H1 (cell line): ENCODE data around the gene PRAME. TPM values are rescaled to one million over a fixed set of nuclear protein-coding genes. Genes with fewer than 3 reads are reported as not detected.

Experiments
- CTCF ChIA-PET: fragments of 300-600 bp; sonication (Branson Sonifier 250); formaldehyde crosslinking; loops from one replicate; lab custom pipeline; 2021; ENCODE audit not compliant: partially characterized antibody; lab: Charles Lee
- POLR2A ChIA-PET: fragments of 300-600 bp; sonication (Branson Sonifier 250); formaldehyde crosslinking; loops from one replicate; lab custom pipeline; 2021; ENCODE audit warnings: inconsistent platforms; ENCODE audit not compliant: partially characterized antibody; lab: Charles Lee
- DNase-seq, 2 experiments: peaks; one replicate each; pipeline versions ENCODE4 v3.0.0 to v3.0.0-alpha.2; 2010 to 2022; ENCODE audit warnings: low spot score in 2 of 2, low read depth in 1 of 2, mixed read lengths in 1 of 2
- FAIRE-seq: peaks from 2 replicates; lab custom pipeline; 2011; peaks lifted over from hg19 to GRCh38; lab: Jason Lieb, UNC
- H2AFZ ChIP-seq: 2 replicates; pipeline ENCODE4 v1.8.1; 2012; ENCODE audit warnings: low read length, inconsistent platforms
- H2AK5ac ChIP-seq: 2 replicates; pipeline ENCODE4 v1.6.1; 2013; ENCODE audit warnings: low read depth, low read length
- H2BK120ac ChIP-seq: replicated peaks from 2 replicates; pipeline ENCODE3; 2013; ENCODE audit warnings: low read depth, low read length, inconsistent platforms
- H2BK12ac ChIP-seq: 2 replicates; pipeline ENCODE4 v1.6.1; 2013; ENCODE audit warnings: low read depth, low read length
- H2BK15ac ChIP-seq: 2 replicates; pipeline ENCODE4 v1.6.1; 2013; ENCODE audit warnings: low read length
- H2BK20ac ChIP-seq: 2 replicates; pipeline ENCODE4 v1.6.1; 2013; ENCODE audit warnings: low read length
- H2BK5ac ChIP-seq: 2 replicates; pipeline ENCODE4 v1.6.1; 2013; ENCODE audit warnings: low read depth, low read length
- H3K14ac ChIP-seq: 2 replicates; pipeline ENCODE4 v1.6.1; 2013; ENCODE audit warnings: inconsistent platforms; ENCODE audit not compliant: insufficient read length
- H3K18ac ChIP-seq: 2 replicates; pipeline ENCODE4 v1.6.1; 2013; ENCODE audit warnings: low read length; ENCODE audit errors: extremely low read depth
- H3K23ac ChIP-seq: 2 replicates; pipeline ENCODE4 v1.6.1; 2013; ENCODE audit warnings: inconsistent platforms; ENCODE audit not compliant: insufficient read length
- H3K23me2 ChIP-seq: 2 replicates; pipeline ENCODE4 v1.6.1; 2013; ENCODE audit warnings: low read depth, low read length
- H3K27ac ChIP-seq: 2 replicates; pipeline ENCODE4 v1.6.1; 2011; ENCODE audit warnings: low read depth, low read length, inconsistent platforms
- H3K27me3 ChIP-seq, 4 experiments: replicated peaks in 1 of 4; 1 replicate in 1 of 4; 2 replicates in 3 of 4; pipeline versions ENCODE4 v1.6.1 to v1.8.1; 2011 to 2013; ENCODE audit warnings: low read length in 3 of 4, mild to moderate bottlenecking in 3 of 4, inconsistent platforms in 2 of 4, mixed read lengths in 2 of 4, moderate library complexity in 1 of 4; ENCODE audit not compliant: control insufficient read depth in 3 of 4, insufficient read depth in 3 of 4; ENCODE audit errors: extremely low read depth in 1 of 4
- H3K36me3 ChIP-seq, 4 experiments: 2 replicates each; pipeline versions ENCODE4 v1.6.1 to v1.8.1; 2011 to 2013; ENCODE audit warnings: mild to moderate bottlenecking in 4 of 4, low read length in 3 of 4, moderate library complexity in 2 of 4, control low read depth in 1 of 4, inconsistent platforms in 1 of 4; ENCODE audit not compliant: insufficient read depth in 4 of 4, control insufficient read depth in 2 of 4
- H3K4ac ChIP-seq: replicated peaks from 2 replicates; pipeline ENCODE3; 2013; ENCODE audit warnings: low read length, low read depth, mixed read lengths, inconsistent platforms; ENCODE audit not compliant: insufficient read length
- H3K4me1 ChIP-seq, 4 experiments: replicated peaks in 1 of 4; 1 replicate in 1 of 4; 2 replicates in 3 of 4; pipeline versions ENCODE4 v1.6.1 to v1.8.1; 2011 to 2013; ENCODE audit warnings: low read length in 3 of 4, inconsistent platforms in 2 of 4, mixed read lengths in 1 of 4; ENCODE audit not compliant: insufficient read depth in 4 of 4, control insufficient read depth in 3 of 4
- H3K4me2 ChIP-seq, 2 experiments: 2 replicates each; pipeline versions ENCODE4 v1.6.1 to v1.8.1; 2011 to 2013; ENCODE audit warnings: low read depth in 2 of 2, low read length in 2 of 2, control low read depth in 1 of 2, inconsistent platforms in 1 of 2, mild to moderate bottlenecking in 1 of 2; ENCODE audit not compliant: insufficient read depth in 1 of 2
- H3K4me3 ChIP-seq, 4 experiments: fragments of 200-600, 300-600 bp in 1 of 4; sonication (generic), shearing (Covaris generic), sonication (Bioruptor Twin) in 1 of 4; 2 replicates each; pipeline versions ENCODE4 v1.5.1 to v1.8.1; 2011 to 2016; ENCODE audit warnings: low read length in 4 of 4, low read depth in 3 of 4, control low read depth in 2 of 4, inconsistent platforms in 2 of 4, mild to moderate bottlenecking in 2 of 4, mixed read lengths in 1 of 4, moderate library complexity in 1 of 4; ENCODE audit not compliant: insufficient read depth in 2 of 4; ENCODE audit errors: extremely low read depth in 1 of 4
- H3K56ac ChIP-seq: replicated peaks from 2 replicates; pipeline ENCODE3; 2013; ENCODE audit warnings: low read depth, mild to moderate bottlenecking, mixed read lengths, low read length, inconsistent platforms; ENCODE audit not compliant: insufficient read length
- H3K79me1 ChIP-seq: 2 replicates; pipeline ENCODE4 v1.6.1; 2013; ENCODE audit warnings: low read depth, low read length, control low read depth
- H3K79me2 ChIP-seq, 2 experiments: 2 replicates each; pipeline versions ENCODE4 v1.6.1 to v1.8.1; 2012 to 2013; ENCODE audit warnings: low read length in 2 of 2, mild to moderate bottlenecking in 2 of 2, inconsistent platforms in 1 of 2; ENCODE audit not compliant: insufficient read depth in 2 of 2, control insufficient read depth in 1 of 2
- H3K9ac ChIP-seq, 4 experiments: replicated peaks in 1 of 4; 1 replicate in 1 of 4; 2 replicates in 3 of 4; pipeline versions ENCODE4 v1.6.1 to v1.8.1; 2011 to 2013; ENCODE audit warnings: low read depth in 3 of 4, low read length in 3 of 4, control low read depth in 2 of 4, mild to moderate bottlenecking in 2 of 4, moderate library complexity in 2 of 4, inconsistent platforms in 1 of 4; ENCODE audit errors: extremely low read depth in 1 of 4
- H3K9me3 ChIP-seq, 2 experiments: 2 replicates each; pipeline versions ENCODE4 v1.6.1 to v1.8.1; 2012 to 2013; ENCODE audit warnings: mild to moderate bottlenecking in 2 of 2, moderate library complexity in 2 of 2, control low read depth in 1 of 2, inconsistent platforms in 1 of 2, low read depth in 1 of 2, low read length in 1 of 2, mixed read lengths in 1 of 2; ENCODE audit not compliant: insufficient read depth in 2 of 2
- H4K20me1 ChIP-seq, 2 experiments: replicated peaks in 1 of 2; 2 replicates each; pipeline versions ENCODE3 to v1.8.1; 2011 to 2013; ENCODE audit warnings: inconsistent platforms in 2 of 2, low read length in 2 of 2, mild to moderate bottlenecking in 1 of 2; ENCODE audit not compliant: insufficient read depth in 2 of 2, control insufficient read depth in 1 of 2
- H4K5ac ChIP-seq: 2 replicates; pipeline ENCODE4 v1.6.1; 2013; ENCODE audit warnings: low read length, low read depth, mixed read lengths, inconsistent platforms; ENCODE audit not compliant: insufficient read length
- H4K8ac ChIP-seq: 2 replicates; pipeline ENCODE4 v1.8.0; 2013; ENCODE audit warnings: mild to moderate bottlenecking, moderate library complexity, low read length, inconsistent platforms; ENCODE audit not compliant: insufficient read depth; ENCODE audit errors: extremely low read depth
- H4K91ac ChIP-seq: replicated peaks from 2 replicates; pipeline ENCODE3; 2013; ENCODE audit warnings: low read length, mixed read lengths, inconsistent platforms; ENCODE audit not compliant: insufficient read length
- ASH2L ChIP-seq: fragments of 200-600, 300-600 bp; sonication (generic); IDR thresholded peaks from one replicate; pipeline ENCODE4 v1.7.1; 2017; ENCODE audit warnings: low read length
- WGBS, 2 experiments: shearing (Covaris generic) in 1 of 2; methylation state at CpG; one replicate each; pipeline versions ENCODE4 v1.1.6 to v1.1.7; 2013 to 2015; ENCODE audit warnings: low lambda C conversion rate in 2 of 2, mixed read lengths in 2 of 2, inconsistent platforms in 1 of 2, low coverage in 1 of 2, missing lambda C conversion rate in 1 of 2; ENCODE audit not compliant: insufficient replicate concordance in 2 of 2, insufficient coverage in 1 of 2, insufficient read length in 1 of 2; ENCODE audit errors: extremely low coverage in 1 of 2, missing lambda C conversion rate in 1 of 2; 5-methylcytosine and 5-hydroxymethylcytosine counted together
- polyA plus RNA-seq, 7 experiments: library from polyadenylated mRNA; depleted of rRNA in 3 of 7; stranded (reverse) in 5 of 7; unstranded in 2 of 7; fragments of >200 nt in 5 of 7; fragments of 200-250 nt in 2 of 7; gene quantifications; 1 replicate in 5 of 7; 2 replicates in 1 of 7; 4 replicates in 1 of 7; pipeline versions ENCODE4 v1.2.1 to v1.2.3, GENCODE V29; 2011 to 2013; ENCODE audit warnings: missing spikeins in 2 of 7, mixed read lengths in 2 of 7
- total RNA-seq: library from RNA; stranded (reverse); fragmentation: NEBNext Ultra II Directional; extraction: Animal tissue kit (Norgen Biotek cat#: 25700); gene quantifications from 2 replicates; pipeline ENCODE4 v1.2.1, GENCODE V29; 2021

The PRAME gene
- total and polyA plus RNA-seq, 2 of the 8 experiments (the other 6 are each of a cell fraction or from before 2014, with no cell fraction given): 0.15 to 1.1 TPM

DNA sequence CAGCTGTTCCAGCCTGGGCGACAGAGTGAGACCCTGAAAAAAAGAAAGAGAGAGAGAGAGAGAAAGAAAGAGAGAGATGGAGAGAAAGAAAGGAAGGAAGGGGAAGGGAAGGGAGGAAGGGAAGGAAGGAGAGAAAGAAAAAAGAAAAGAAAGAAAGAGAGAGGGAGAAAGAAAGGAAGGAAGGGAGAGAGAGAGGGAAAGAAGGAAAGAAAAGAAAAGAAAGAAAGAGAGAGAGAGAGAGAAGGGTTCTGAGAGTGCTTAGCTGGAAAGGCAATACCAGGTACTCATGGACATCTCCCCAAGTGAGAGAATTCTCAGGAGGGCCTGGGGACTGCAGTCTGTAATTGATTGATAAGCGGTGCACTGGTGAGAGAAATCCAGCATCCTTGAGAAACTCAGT lies 12.8 kb upstream of the PRAME start:
- H3K27ac ChIP-seq: no peak overlapping the region
- no peak overlapping the region for H3K4me3 ChIP-seq
- no peak overlapping the region for H3K23ac ChIP-seq
- no peak overlapping the region for H2AK5ac ChIP-seq
- DNase-seq (no peak), FAIRE-seq (no peak)
- H3K14ac ChIP-seq: no peak overlapping the region
- no peak overlapping the region for H4K91ac ChIP-seq
- H2BK5ac ChIP-seq: no peak overlapping the region
- no peak overlapping the region for H4K5ac ChIP-seq
- no peaks in the 10 kb centered on the region for H3K79me2 ChIP-seq
- no peak overlapping the region for H2AFZ ChIP-seq
- H2BK20ac ChIP-seq: no peak overlapping the region
- no peak overlapping the region for H2BK15ac ChIP-seq
- no peaks in the 10 kb centered on the region for H3K4me1 ChIP-seq
- H4K20me1 ChIP-seq: no peaks in the 10 kb centered on the region
- POLR2A ChIA-PET: no interaction called here
- no peak overlapping the region for H4K8ac ChIP-seq
- no peak overlapping the region for H2BK120ac ChIP-seq
- CTCF ChIA-PET: interaction anchor here (0.8 to 1.6 kb wide), 2 partner anchors 108 to 149 kb away, joined by 3 read pairs; no protein-coding TSS in a partner anchor
- no peak overlapping the region for H3K18ac ChIP-seq
- no peak overlapping the region for H2BK12ac ChIP-seq
- H3K9ac ChIP-seq: no peak overlapping the region
- H3K56ac ChIP-seq: no peak overlapping the region
- no peaks in the 10 kb centered on the region for H3K79me1 ChIP-seq
- H3K23me2 ChIP-seq: no peaks in the 10 kb centered on the region
- WGBS, 2 experiments: 79% methylated on average over 2 of the region's 2 CpGs; no CpG with 5 or more reads in 1 of the 2 experiments
- peaks cover 32 to 75% (median 58%) of the 10 kb centered on the region in 4 experiments for H3K27me3 ChIP-seq
- H3K4me2 ChIP-seq: no peak overlapping the region
- peaks cover 28 to 52% of the 10 kb centered on the region in 2 experiments for H3K9me3 ChIP-seq
- H3K4ac ChIP-seq: no peak overlapping the region
- no peaks in the 10 kb centered on the region for H3K36me3 ChIP-seq
- TF ChIP-seq ASH2L: no peak
